ENCODE results near the gene ARHGEF11. TPM values are rescaled to one million over a fixed set of nuclear protein-coding genes. Genes with fewer than 3 reads are reported as not detected.
A peak's percentile ranks its signal among the peaks of the same experiment; 100 is the strongest.

Gene ARHGEF11
- total RNA-seq, 1 experiment from 2014 or later: 41.1 TPM

GRCh38 chr1:156897078-156897825 is 148.3 kb downstream of the ARHGEF11 start:
- Mint-ChIP-seq H3K9me3 (no peaks in the 10 kb centered on the region), H3K27me3 (ENCODE audit: low read depth) (peaks cover 70% of the 10 kb centered on the region), H3K27ac (no peak overlapping the region), H3K4me3 (no peak overlapping the region), H3K4me1 (peaks cover 14 to 37% of the 10 kb centered on the region in 2 experiments), H3K36me3 (ENCODE audit: insufficient read depth in 1 of 3, low read depth in 3 of 3) (no peaks in the 10 kb centered on the region)
- DNase-seq: no peak
- Histone ChIP-seq H2BK12ac (ENCODE audit: insufficient read length, low read depth, low read length) (no peak overlapping the region), H2BK20ac (ENCODE audit: low read depth, low read length, poor library complexity, severe bottlenecking) (no peak overlapping the region), H4K8ac (replicated peaks; ENCODE audit: insufficient read length, low read depth, low read length) (no peak overlapping the region), H2BK15ac (ENCODE audit: low read depth, low read length) (no peak overlapping the region), H3K14ac (ENCODE audit: insufficient read depth, low read length) (peak overlapping the region; percentile 43), H3K23me2 (ENCODE audit: insufficient read length, low read depth, low read length, poor library complexity, severe bottlenecking) (no peaks in the 10 kb centered on the region), H3T11ph (ENCODE audit: low read length) (no peak overlapping the region), H3K18ac (ENCODE audit: insufficient read length, low read depth, low read length) (no peak overlapping the region), H3K23ac (ENCODE audit: insufficient read length, low read depth, low read length) (no peak overlapping the region), H3K9ac (ENCODE audit: extremely low read depth, insufficient read length, low read length) (no peak overlapping the region), H3K79me1 (ENCODE audit: insufficient read depth, low read depth, low read length, poor library complexity, severe bottlenecking) (no peaks in the 10 kb centered on the region), H3K56ac (ENCODE audit: insufficient read length, low read depth, low read length) (no peak overlapping the region), H3K4me1 (ENCODE audit: insufficient read depth, low read length) (no peaks in the 10 kb centered on the region), H4K20me1 (ENCODE audit: control insufficient read depth, insufficient read depth, insufficient read length) (no peaks in the 10 kb centered on the region), H3K4ac (ENCODE audit: low read depth, low read length) (no peak overlapping the region), H3K27me3 (ENCODE audit: insufficient read depth, low read length) (peaks cover 10% of the 10 kb centered on the region; the same call in 1 of the 2 replicates), H4K91ac (ENCODE audit: insufficient read length, low read depth, low read length) (no peak overlapping the region), H2AK5ac (ENCODE audit: insufficient read length, low read length) (no peak overlapping the region), H4K5ac (ENCODE audit: insufficient read length, low read depth, low read length) (no peak overlapping the region), H2BK5ac (ENCODE audit: insufficient read length, low read length) (no peak overlapping the region), H3K79me2 (ENCODE audit: insufficient read depth, low read length) (no peaks in the 10 kb centered on the region), H3K4me2 (ENCODE audit: insufficient read depth, insufficient read length, low read length) (no peak overlapping the region), H3K9me3 (ENCODE audit: control insufficient read depth, low read depth, low read length) (no peaks in the 10 kb centered on the region), H3K27ac (ENCODE audit: insufficient read length, low read depth, low read length) (no peak overlapping the region), H2BK120ac (ENCODE audit: low read depth, low read length, poor library complexity, severe bottlenecking) (no peak overlapping the region), H2AFZ (ENCODE audit: low read length) (no peak overlapping the region)
- WGBS (ENCODE audit: extremely low coverage, insufficient read length, low lambda C conversion rate): no CpG with 5 or more reads among the region's 14 CpGs
- no peak for TF ChIP-seq CTCF (conservative IDR thresholded peaks at IDR 0.05)

Measured in H9 (cell line).